ENCODE results near the gene ICA1. TPM values are rescaled to one million over a fixed set of nuclear protein-coding genes. Genes with fewer than 3 reads are reported as not detected.

The ICA1 gene
- total RNA-seq, 1 donor from 2014 or later: 27.0 TPM

DNA sequence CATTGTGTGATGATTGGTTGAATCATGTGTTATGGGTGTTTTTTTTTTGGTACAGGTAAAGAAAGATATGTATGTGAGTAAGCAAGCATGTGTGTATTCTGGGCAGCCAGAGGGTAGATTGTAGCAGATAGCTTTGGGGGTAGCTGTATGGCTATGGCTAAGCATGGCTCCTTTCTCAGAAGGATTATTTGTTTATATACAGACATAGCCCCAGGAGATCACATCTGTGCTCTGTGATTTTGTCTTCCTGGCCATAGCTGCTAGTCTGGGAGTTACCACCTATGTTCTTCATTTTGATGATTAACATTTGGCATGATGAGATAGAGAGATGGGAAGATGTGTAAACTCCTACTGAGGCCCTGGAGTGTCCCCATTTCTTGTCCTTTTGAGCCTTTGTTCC lies 23.2 kb upstream of the ICA1 start:
- Histone ChIP-seq H3K9me3 (no peaks in the 10 kb centered on the region), H3K27me3 (no peaks in the 10 kb centered on the region), H3K27ac (no peak overlapping the region), H3K4me1 (no peaks in the 10 kb centered on the region), H3K4me3 (no peak overlapping the region), H3K36me3 (no peaks in the 10 kb centered on the region)
- no peak for ATAC-seq
- DNase-seq: no peak
- intact Hi-C loops (cut with DNase I): no loop called here
- no peak for TF ChIP-seq CTCF (IDR thresholded peaks at IDR 0.05)

DNA sequence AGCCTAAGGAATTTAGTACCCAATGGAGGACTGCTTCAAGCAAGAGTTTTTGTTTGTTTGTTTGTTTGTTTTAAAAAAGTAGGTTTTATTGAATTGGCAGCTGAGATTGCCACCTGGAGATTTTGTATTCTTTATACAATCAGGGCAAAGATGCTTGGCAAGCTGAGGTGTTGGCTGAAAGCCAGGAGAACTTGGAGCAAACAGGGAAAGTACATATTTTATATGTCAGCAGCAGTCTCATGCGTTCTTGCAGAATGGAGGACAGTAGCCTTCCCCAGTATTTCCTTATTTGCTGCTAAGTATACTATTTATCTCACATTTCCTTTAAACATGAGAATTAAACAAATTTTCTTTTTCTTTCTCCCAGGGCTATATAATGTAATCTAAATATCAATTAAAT lies 22.6 kb upstream of the ICA1 start:
- Histone ChIP-seq H3K9me3 (no peaks in the 10 kb centered on the region), H3K27ac (no peak overlapping the region), H3K4me3 (no peak overlapping the region), H3K27me3 (no peaks in the 10 kb centered on the region), H3K36me3 (no peaks in the 10 kb centered on the region), H3K4me1 (no peaks in the 10 kb centered on the region)
- DNase-seq: no peak
- ATAC-seq: no peak
- intact Hi-C loops (cut with DNase I): no loop called here
- TF ChIP-seq CTCF (IDR thresholded peaks at IDR 0.05): no peak

- TF ChIP-seq CTCF (IDR thresholded peaks at IDR 0.05): no peak
- ATAC-seq: no peak
Observed at GRCh38 chr7:8283968-8284367, 22.0 kb upstream of the ICA1 start.

GRCh38 chr7:8282871-8283270 lies 20.9 kb upstream of the ICA1 start:
- H3K9me3 ChIP-seq: no peaks in the 10 kb centered on the region
- no peak for DNase-seq
- H3K4me1 ChIP-seq: no peaks in the 10 kb centered on the region
- intact Hi-C loops (cut with DNase I): no loop called here
- TF ChIP-seq CTCF (IDR thresholded peaks at IDR 0.05): no peak
- no peak overlapping the region for H3K4me3 ChIP-seq
- H3K27me3 ChIP-seq: no peaks in the 10 kb centered on the region
- no peak for ATAC-seq
- H3K36me3 ChIP-seq: no peaks in the 10 kb centered on the region
- H3K27ac ChIP-seq: no peak overlapping the region

More at GRCh38 chr7:8283968-8284367, 22.0 kb upstream of the ICA1 start:
- intact Hi-C loops (cut with DNase I): no loop called here
- H3K27me3 ChIP-seq: no peaks in the 10 kb centered on the region
- no peak for DNase-seq
- H3K9me3 ChIP-seq: no peaks in the 10 kb centered on the region
- no peak overlapping the region for H3K27ac ChIP-seq
- no peaks in the 10 kb centered on the region for H3K36me3 ChIP-seq
- no peaks in the 10 kb centered on the region for H3K4me1 ChIP-seq
- H3K4me3 ChIP-seq: no peak overlapping the region

- DNase-seq: no peak
- Histone ChIP-seq H3K4me1 (no peaks in the 10 kb centered on the region), H3K27ac (no peak overlapping the region), H3K4me3 (no peak overlapping the region), H3K9me3 (no peaks in the 10 kb centered on the region), H3K27me3 (no peaks in the 10 kb centered on the region), H3K36me3 (no peaks in the 10 kb centered on the region)
- intact Hi-C loops (cut with DNase I): no loop called here
- ATAC-seq: no peak
- TF ChIP-seq CTCF (IDR thresholded peaks at IDR 0.05): no peak
Observed at GRCh38 chr7:8282162-8282561, 20.2 kb upstream of the ICA1 start.

GRCh38 chr7:8278183-8278582 lies 16.2 kb upstream of the ICA1 start:
- intact Hi-C loops (cut with DNase I): no loop called here

More at GRCh38 chr7:8278183-8278582, 16.2 kb upstream of the ICA1 start:
- no peak overlapping the region for H3K4me3 ChIP-seq
- TF ChIP-seq CTCF (IDR thresholded peaks at IDR 0.05): no peak
- no peaks in the 10 kb centered on the region for H3K9me3 ChIP-seq
- no peak for ATAC-seq
- no peak overlapping the region for H3K27ac ChIP-seq
- H3K27me3 ChIP-seq: no peaks in the 10 kb centered on the region
- no peaks in the 10 kb centered on the region for H3K4me1 ChIP-seq
- no peak for DNase-seq
- no peaks in the 10 kb centered on the region for H3K36me3 ChIP-seq

Measured in upper lobe of right lung (tissue), 1 donor.